NCI-H146 (cell line): ENCODE data around the gene PRKN.

Experiments
- DNase-seq: peaks from one replicate; lab custom pipeline; 2025; lab: John Stamatoyannopoulos, UW

PRKN gene

DNA sequence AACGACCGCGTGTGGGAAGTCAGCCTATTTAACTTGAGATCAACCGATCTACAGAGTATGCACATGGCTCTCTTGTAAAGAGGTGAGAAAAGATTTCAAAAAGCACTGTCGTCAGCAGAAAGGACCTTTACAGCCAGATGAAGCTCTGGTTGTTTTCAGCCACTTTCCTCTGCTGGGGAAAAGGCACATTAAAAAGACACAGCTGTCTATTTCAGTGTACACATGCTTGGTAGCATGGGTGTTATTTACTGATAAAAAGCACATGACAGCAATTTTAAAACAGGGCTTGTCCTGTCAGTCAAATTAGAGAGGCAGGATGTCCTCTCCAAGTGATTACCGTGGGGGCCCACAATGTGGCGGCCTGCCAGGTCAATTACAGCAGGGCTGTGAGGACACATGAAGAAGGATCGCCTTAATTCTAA is 188.9 kb downstream of the PRKN start:
- DNase-seq, result peak; percentile 93

- no peak for DNase-seq
These were observed 194.6 kb downstream of the PRKN start for GRCh38 chr6:162533009-162533400.

GRCh38 chr6:162532283-162533008 is 195.1 kb downstream of the PRKN start:
- peak; percentile 26 for DNase-seq

DNA sequence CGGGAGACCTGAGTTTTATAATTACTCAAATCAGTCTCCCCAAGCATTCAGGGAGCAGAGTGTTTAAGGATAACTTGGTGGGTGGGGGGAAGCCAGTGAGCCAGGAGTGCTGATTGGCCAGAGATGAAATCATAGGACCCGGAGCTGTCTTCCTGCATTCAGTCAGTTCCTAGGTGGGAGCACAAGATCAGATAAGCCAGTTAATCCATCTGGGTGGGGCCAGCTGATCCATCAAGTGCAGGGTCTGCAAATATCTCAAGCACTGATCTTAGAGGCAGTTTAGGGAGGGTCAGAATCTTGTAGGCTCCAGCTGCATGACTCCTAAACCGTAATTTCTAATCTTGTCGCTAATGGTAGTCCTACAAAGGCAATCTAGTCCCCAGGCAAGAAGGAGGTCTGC is 196.2 kb downstream of the PRKN start:
- DNase-seq, result peak; percentile 13

- no peak for DNase-seq
These were observed 199.0 kb downstream of the PRKN start for GRCh38 chr6:162528538-162528937.

DNA sequence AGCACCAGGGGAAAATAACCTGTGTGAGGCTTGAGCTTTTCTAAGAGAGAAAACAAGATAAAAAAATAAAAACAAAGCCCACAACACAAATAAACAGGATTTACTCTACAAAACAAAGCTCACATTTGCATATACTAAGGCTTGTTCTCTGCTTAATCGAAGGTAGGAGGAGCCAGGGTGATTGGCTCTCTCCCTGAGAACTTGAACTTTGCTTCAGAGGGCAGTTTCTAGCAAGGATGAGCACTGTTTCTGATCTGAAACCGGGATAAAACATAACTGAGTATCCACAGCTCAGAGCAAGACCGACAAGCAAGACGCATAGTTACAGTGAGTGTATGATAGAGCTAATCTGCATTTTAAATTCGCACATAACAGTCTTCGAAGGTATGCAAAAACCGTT is 200.6 kb downstream of the PRKN start:
- DNase-seq, result no peak

GRCh38 chr6:162525181-162525580 is 202.4 kb downstream of the PRKN start:
- DNase-seq, result peak; percentile 76

GRCh38 chr6:162512744-162513143 is 214.8 kb downstream of the PRKN start:
- no peak for DNase-seq

- DNase-seq, result no peak
These were observed 230.2 kb downstream of the PRKN start for GRCh38 chr6:162497389-162497788.

DNA sequence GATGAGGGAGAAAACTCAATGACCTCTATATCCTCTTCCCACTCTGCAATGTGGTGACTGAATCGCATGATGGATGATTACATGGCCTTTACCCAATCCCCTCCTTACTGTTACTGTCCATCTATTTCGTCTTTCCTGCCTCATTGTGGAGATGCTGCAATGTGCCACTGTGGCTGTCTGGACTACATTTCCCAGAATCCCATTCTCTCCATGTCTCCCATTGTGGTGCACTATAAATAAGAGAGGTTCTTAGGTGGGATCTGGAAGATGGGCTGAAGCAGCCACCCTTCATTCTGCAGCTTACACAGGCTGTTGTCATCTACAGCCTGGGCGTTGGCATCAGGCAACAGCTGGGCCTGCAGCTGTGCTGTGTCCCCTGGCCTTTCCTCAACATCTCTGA is 233.6 kb downstream of the PRKN start:
- no peak for DNase-seq

- DNase-seq, result no peak
These were observed 235.9 kb downstream of the PRKN start for GRCh38 chr6:162491637-162492036.

- DNase-seq, result no peak
These were observed 238.2 kb downstream of the PRKN start for GRCh38 chr6:162489101-162489976.

GRCh38 chr6:162488444-162488843 is 239.1 kb downstream of the PRKN start:
- DNase-seq, result no peak

- peak; percentile 41 for DNase-seq
These were observed 242.1 kb downstream of the PRKN start for GRCh38 chr6:162485464-162485863.

GRCh38 chr6:162481938-162482337 is 245.6 kb downstream of the PRKN start:
- DNase-seq, result peak; percentile 61

GRCh38 chr6:162481320-162481719 is 246.2 kb downstream of the PRKN start:
- DNase-seq, result peak; percentile 47

GRCh38 chr6:162478192-162478671 is 249.3 kb downstream of the PRKN start:
- peak; percentile 94 for DNase-seq

GRCh38 chr6:162474722-162475121 is 252.8 kb downstream of the PRKN start:
- no peak for DNase-seq

DNA sequence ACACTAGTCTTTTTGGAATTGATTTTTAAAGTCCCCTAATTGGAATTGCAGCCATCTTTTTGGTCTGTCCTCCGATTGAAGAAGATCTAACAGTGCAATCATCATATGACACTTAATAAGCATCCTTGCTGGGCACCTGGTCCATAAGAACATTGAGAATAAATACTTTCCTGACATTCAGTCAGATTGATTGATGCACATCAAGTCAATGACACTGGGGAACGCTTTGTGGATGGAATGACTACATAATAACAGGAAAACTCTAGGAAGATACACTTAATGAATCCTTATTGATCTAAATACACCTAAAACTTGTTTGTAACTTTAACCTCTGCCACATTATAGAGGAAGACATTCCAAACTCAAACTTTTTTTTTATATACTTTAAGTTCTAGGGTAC is 255.7 kb downstream of the PRKN start:
- no peak for DNase-seq

DNA sequence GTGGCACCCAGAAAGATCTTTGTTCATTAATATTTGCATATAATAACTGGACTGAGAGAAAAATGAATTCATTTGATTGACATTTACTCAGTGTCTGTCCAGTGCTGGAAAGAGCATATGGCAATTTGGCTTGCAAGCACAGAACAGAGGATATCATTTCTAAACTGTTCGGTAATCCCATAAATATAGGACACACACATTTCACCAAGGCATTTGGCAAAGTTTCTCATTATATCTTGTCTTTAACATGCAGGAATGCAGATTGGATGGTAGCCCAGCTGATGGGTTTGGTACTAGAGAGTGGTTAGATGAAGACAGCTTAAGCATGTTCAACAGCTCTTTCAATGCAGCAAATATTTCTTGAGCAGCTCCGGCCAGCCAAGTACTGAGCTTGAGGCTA is 259.2 kb downstream of the PRKN start:
- DNase-seq, result no peak

GRCh38 chr6:162467679-162468078 is 259.9 kb downstream of the PRKN start:
- peak; percentile 38 for DNase-seq

- DNase-seq, result no peak
These were observed 264.0 kb downstream of the PRKN start for GRCh38 chr6:162463576-162463975.

DNA sequence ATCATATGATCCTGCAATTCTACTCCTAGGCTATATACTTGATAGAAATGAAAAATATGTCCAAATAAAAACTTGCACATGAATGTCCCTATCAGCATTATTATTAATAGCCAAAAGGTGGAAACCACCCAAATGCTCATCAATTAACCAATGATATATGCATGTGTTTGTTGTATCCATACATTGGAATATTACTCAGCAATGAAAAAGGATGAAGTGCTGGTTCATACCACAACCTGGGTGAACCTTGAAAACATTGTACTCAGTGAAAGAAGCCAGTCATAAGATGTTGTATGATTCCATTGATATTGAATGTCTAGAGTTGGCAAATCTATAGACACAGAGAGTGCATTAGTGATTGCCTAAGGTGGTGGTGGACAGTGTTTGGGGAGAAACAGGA is 267.6 kb downstream of the PRKN start:
- DNase-seq, result no peak
